GM19238 (cell line): ENCODE data around the gene DCANP1.
A peak's percentile ranks its signal among the peaks of the same experiment; 100 is the strongest.

Experiments
- DNase-seq: peaks from one replicate; pipeline ENCODE4 v3.0.0; 2011; ENCODE audit warnings: low spot score; ENCODE audit not compliant: insufficient read length

DCANP1 gene

DNA sequence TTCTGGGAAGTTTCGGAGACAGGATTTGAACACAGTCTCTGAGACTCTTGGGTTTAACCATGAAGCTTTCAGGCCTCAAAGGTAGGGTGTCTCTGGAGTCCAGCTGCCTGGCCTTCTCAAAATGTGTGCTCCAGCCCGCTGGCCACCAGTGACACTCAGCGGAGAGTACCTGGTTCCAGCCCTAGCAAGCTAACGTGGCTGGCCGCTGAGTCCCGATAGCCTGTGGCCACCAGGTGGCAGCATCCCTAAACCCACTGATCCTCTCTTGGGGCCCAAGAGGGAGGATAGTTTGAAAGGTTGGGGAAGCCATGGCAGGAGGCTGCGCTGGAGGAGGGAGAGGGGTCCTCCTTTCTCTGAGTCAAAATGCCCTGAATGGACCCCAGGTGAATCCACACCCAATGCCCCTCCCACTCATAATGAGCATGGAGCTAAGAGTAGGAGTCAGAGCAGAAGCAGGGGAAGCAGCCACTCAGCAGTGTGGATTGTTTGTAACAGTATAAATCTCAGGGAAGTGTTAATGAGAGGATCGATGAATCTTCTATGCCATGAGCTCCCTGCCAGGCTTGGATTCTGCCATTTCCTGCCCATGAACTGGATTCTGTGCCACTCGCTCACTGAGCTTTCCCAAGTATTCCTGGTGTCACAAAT lies 10.4 kb upstream of the DCANP1 start:
- peak; percentile 70 for DNase-seq

GRCh38 chr5:135456238-135457099 lies 9.3 kb upstream of the DCANP1 start:
- DNase-seq: no peak

DNA sequence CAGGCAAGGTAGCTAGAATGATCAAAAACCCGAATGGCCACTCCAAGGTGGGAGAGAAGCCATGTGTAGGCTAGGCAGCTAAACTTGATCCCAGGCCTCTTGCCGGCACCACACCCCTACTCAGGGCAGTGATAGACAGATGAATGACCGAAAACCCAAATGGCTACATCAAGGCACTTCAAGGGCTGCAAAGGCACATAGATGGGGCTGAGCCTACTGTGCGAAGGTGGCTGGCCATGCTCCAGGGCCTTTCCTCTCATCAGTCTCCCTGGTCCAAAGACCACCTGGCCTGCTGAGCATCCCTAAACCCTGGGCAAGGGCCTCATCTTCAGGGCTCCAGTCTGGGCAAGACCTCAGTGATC lies 8.7 kb upstream of the DCANP1 start:
- no peak for DNase-seq

- no peak for DNase-seq
Observed at GRCh38 chr5:135454946-135455345, 7.8 kb upstream of the DCANP1 start.

DNA sequence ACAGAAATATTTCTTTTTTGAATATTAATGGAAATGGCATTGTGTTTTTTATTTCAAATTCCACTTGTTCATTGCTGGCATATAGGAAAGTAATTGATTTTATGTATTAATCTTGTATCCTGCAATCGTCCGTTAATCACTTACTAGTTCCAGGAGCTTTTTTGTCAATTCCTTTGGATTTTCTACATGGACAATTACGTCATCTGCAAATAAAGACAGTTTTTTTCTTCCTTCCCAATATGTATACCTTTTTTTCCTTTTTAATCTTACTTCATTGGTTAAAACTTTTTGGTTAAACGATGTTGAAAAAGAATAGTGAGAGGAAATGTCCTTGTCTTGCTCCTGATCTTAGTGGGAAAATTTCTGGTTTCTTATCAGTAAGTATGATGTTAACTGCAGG lies 6.5 kb upstream of the DCANP1 start:
- DNase-seq: no peak

DNA sequence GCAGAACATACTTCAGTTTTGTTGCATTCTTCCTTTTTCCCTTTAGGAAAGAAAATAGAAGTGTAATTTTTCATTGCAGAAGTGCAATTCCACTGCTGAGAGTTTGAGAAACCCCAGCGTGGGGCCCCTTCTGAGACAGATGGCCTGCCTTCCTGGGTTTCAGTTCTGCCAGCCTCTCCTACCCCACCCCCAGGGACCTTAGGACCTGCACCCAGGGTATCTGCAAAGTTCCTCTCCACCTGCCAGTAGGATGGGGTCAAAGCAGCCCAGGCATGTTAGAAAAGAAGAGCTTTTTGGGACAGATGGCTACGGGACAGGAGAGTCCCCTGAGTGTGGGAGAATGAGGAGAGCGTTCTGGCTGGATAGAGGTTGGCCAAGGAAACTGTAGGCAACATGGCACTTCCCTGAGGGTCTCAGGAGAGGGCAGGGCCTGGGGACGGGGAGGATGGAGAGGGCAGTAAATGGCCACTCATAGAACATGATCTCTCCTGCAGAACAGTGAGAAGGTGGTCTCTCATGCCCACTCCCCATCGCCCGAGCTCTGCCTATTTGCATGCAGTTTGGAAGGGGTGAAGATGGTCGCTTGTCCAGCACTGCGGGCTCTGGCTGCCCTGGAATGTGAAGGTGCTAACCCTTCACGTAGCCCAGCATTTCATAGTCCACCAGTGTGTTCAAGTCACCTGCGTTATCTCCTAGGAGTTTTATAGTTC lies 5.3 kb upstream of the DCANP1 start, which contains the start of gene TIFAB:
TIFAB (minus strand) TSS at position 31 of the 710 bp plus-strand sequence. CDS start 2,412 bp downstream, outside the sequence.
- no peak for DNase-seq

DNA sequence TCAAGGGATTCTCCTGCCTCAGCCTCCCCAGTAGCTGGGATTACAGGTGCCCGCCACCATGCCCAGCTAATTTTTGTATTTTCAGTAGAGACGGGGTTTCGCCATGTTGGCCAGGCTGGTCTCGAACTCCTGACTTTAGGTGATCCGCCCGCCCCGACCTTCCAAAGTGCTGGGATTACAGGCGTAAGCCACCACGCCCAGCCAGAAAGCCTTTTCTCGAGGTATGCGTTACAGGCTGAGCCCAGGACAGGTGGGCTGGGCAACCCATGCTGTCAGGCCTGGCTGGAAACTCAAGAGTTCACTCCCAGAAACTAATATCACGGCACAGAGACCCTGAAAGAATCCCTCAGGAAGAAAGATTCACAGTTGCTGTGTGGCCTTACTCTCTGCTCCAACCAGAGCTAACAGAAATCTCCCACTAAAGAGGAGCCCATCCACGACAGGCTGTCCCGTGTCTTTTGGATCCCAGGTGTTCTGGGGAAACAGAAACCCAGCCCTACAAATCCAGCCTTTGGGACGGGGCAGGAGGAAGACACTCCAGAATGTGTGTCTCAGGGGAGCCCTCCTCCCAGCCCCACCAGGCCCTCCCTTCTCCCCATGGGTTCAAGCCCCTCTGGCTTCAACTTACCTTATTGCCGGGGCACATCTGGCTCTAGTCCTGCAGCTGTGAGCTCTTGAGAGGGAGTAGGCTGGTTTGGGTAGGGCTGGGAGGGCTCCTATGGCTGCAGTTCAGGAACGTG lies 4.6 kb upstream of the DCANP1 start:
- DNase-seq: no peak

- no peak for DNase-seq
Observed at GRCh38 chr5:135450952-135451351, 3.8 kb upstream of the DCANP1 start.

DNA sequence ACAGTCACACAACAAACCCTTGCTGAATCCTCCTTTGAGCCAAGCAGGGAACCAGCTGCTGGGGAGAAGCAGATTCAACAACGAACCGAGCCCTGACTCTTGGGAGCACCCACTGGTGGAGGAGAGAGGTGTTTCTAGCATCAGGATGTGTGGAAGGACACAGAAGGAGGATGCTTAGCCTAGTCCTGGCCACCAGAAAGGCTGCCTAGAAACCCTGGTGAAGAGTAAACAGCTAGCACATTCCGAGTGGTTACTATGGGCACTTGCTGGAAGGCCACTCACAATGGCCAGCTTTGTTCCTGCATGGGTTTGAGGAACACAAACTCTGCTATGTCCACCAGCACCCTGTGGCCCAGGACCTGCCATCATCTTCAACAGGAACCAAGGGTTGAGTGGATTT lies 3.2 kb upstream of the DCANP1 start:
- no peak for DNase-seq

GRCh38 chr5:135449644-135450043 lies 2.5 kb upstream of the DCANP1 start:
- no peak for DNase-seq

GRCh38 chr5:135448791-135449507 lies 1.8 kb upstream of the DCANP1 start:
- no peak for DNase-seq

DNA sequence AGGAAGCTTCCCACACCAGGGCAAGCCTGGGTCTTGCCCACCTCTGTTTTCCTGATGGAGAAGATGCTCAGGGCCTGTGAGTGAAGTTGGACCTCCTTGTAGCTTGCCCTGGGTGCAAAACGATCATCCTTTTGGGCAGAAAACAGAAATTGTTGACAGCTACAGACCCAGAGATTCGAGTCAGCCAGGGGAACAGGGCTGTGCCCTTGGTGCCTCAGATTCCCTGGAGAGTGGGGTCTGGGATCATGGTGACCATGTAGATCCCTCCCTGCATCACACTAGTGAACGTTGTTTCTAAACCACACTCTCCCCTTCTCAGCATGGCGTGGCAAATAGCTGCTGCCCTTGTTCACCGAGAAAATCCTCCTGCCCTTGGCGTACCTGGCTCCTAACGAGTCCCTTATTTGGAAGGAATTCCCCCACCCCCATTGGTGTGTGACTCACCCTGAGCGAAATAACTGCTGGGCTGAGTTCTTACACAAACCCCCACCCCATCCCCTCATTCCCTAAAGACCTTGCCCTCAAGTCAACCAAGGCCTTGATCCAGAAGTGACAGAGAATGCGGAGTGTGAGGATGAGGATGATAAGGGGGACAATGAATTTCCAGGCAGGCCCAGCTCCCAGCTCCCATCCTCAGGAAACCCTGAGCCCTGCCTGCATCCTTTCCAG lies 1.1 kb upstream of the DCANP1 start:
- DNase-seq: no peak

DNA sequence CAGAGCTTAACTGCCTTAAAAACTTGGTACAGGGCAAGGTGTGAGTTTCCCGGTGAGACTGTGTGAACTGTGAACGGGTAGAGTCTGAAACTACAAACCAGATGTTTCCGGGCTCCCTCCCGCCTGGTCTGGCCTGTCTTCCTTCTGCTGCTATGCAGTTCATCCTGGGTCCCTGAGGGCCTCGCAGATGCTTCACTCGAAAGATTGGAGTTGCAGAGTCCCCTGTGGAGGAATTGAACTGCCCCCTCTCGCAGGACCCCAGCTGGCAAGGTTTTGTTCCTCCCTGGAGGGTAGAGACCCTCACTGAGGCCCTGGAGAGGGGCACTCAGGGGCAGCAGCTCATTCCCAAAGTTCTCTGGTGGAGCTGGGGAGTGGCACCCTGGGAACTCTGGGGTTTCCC lies 533 bp downstream of the DCANP1 start:
- DNase-seq: no peak

DNA sequence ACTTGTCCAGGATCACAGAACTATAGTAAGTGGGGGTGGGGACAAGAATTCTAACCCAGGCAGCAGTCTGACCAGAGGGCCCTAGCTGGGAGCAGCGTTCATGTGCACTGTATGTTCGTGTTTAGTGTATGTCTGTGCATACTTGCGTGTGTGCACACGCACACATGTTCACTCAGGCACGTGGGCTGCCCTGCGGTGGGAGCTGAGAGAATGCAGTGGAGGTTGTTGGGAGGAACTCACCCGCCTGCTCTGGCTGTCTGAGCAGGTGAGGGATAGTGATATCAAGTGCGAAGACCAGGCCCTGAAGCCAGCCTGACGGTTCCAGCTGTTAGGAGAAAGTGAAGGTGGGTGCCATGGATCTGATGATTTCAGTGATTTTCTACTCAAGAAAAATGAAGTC lies 942 bp downstream of the DCANP1 start:
- no peak for DNase-seq

DNA sequence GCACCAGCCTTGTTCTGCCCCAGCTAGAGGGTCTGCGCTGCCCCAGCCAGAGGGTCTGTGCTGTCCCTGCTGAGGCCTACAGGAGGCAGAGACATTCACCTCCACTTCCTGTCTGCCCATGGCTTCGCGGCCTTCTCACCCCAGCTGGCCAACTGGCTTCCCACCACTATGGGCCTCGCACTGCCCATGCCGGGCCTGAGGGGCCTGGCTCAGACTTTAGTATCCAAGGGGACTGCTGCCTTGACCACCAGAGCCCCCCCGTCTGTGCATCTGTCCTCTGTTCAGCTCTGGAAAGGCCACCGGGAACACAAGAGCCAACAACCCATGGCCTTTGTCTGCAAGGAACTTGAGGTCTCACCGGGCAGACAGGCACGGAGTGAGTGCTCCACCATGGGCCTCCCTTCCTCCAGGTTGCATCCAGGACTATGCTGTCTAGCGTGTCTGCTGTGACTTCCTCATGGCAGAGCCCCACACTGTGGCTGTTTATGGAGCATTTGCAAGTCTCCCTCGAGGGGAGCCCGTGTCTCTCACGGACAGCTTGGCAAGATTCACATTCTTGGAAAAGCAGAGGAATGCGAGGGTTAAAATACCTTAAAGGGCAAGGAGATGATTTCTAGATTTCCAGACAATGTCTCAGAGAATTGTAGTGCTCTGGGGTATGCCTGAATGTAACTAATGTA lies 1.7 kb downstream of the DCANP1 start:
- DNase-seq: no peak

- no peak for DNase-seq
Observed at GRCh38 chr5:135444881-135445280, 2.3 kb downstream of the DCANP1 start.

GRCh38 chr5:135444360-135444759 lies 2.8 kb downstream of the DCANP1 start:
- DNase-seq: no peak

DNA sequence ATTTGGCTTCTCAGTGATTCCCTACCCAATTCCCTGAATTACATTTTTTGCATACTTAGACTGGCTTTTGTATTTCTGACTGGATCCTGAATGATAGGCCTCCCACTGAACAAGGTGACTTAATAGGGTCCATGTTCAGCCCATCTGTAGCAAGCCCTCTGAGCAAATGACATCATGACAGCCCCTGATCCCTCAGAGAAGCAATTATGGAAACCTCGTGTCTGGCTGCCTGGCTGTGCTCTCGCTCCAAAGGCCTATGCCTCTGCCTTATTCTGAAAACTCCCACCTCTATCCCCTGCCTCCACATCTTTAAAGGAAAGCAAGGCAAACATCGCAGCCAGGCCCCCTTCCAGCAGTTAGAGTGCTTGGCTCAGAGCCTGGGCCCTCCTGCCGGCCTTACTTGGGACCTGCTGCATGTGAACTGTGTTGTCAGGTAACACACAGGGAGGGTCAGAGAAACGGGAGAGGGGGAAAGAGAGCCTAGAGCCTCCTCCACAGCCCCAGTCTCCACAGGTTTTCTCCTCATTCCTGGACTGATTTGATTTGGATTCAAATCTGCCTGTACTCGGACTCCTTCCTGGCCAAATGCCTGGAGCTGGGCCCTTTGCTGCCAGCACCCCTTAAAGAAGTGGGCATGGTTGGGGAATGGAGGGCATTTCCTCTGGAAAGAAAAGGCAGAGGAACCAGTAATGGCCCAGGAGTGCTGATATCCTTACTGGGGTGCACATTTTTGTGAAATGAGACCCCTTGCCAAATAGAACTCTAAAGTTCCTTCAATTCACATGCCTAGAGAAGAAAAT lies 3.8 kb downstream of the DCANP1 start:
- DNase-seq: no peak
